GM13977 (cell line): ENCODE data around the gene RAB3D.
"Not testable (repeated sequence)": the region's sequence is repeated elsewhere in the genome, so short reads cannot be mapped to it uniquely, and the experiment has no call there.

ENCODE experiments used
- DNase-seq: peaks from one replicate; pipeline ENCODE4 v3.0.0; 2012; ENCODE audit warnings: low spot score
- CTCF ChIP-seq: IDR thresholded peaks from 2 replicates; pipeline ENCODE4 v1.5.1; 2012; ENCODE audit warnings: mild to moderate bottlenecking, control low read depth; ENCODE audit not compliant: insufficient read depth; ENCODE audit errors: extremely low read depth, missing control alignments
- in situ Hi-C: fragments of 300-500 bp; cut with MboI; formaldehyde crosslinking; loops from one replicate; pipeline ENCODE4 v1.12.0; 2022; ENCODE audit warnings: low sequenced_read_pairs, low pct_unique_long_range_greater_than_20kb, mixed read lengths, inconsistent platforms; ENCODE audit not compliant: unreplicated experiment

RAB3D gene

GRCh38 chr19:11338121-11338520 is 1.3 kb downstream of the RAB3D start:
- no peak for TF ChIP-seq CTCF
- DNase-seq = peak; percentile 17
- in situ Hi-C loops = no loop called here

GRCh38 chr19:11337080-11337479 is 2.4 kb downstream of the RAB3D start:
- DNase-seq = no peak
- TF ChIP-seq CTCF = no peak
- in situ Hi-C loops = no loop called here

DNA sequence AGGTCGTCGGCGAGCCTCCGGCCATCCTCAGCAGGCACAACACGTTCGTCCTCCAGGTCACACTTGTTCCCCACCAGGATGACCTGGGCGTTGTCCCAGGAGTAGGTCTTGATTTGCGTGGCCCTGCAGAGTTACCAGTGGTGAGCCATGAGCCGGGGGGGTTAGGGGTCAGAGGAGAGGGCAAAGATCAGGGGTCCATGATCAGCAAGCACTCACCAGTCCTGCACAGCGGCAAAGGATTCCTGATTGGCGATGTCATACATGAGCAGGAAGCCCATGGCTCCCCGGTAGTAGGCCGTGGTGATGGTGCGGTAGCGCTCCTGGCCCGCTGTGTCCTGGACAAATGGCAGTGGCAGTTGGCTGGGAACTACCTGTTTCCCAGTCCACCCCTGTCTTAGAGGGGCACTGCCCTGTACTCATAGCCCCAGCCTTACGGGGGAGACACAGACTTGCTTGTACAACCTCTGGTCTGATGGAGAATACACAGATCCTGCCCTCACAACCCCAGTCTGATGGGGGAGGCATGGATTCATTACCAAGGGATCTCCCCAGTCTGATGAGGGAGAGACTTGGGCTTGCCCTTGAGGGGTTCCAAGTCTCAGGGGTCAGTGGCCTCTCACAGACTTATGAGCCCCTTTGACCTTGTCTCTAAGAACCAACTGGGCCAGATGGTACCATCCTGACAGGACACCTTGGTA is 3.9 kb downstream of the RAB3D start:
- TF ChIP-seq CTCF = no peak
- in situ Hi-C loops = no loop called here
- DNase-seq = no peak

DNA sequence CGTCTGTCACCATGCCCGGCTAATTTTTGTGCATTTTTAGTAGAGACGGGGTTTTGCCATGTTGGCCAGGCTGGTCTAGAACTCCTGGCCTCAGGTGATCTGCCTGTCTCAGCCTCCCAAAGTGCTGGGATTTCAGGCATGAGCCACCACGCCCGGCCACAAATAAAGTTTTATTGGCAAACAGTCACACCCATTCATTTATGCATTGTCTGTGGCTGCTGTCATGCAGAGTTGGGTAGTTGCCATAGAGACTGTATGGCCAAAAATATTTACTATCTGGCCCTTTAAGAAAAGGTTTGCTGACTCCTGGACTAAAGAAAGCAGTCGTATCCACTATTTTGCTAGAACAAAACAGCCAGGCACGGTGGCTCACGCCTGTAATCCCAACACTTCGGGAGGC is 5.6 kb downstream of the RAB3D start:
- DNase-seq = not testable (repeated sequence)

GRCh38 chr19:11332822-11333221 is 6.6 kb downstream of the RAB3D start:
- no peak for DNase-seq
- no peak for TF ChIP-seq CTCF
- in situ Hi-C loops = no loop called here

More for the DNA sequence above, 5.6 kb downstream of the RAB3D start:
- in situ Hi-C loops = not testable (repeated sequence)

DNA sequence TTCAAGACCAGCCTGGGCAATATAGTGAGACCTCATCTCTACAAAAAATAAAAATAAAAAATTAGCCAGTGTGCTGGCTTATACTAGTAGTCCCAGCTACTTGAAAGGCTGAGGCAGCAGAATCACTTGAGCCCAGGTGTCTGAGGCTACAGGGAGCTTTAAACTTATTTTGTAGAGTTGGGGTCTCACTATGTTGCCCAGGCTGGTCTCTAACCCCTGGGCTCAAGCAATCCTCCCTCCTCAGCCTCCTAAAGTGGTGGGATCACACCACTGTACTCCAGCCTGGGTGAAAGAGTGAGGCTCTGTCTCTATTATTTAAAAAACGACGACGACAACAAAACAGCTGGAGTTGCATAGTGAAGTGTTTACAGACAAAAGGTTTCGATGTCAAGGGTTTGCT is 8.0 kb downstream of the RAB3D start:
- in situ Hi-C loops = no loop called here
- TF ChIP-seq CTCF = no peak
- no peak for DNase-seq

GRCh38 chr19:11330127-11330526 is 9.3 kb downstream of the RAB3D start:
- in situ Hi-C loops = no loop called here
- TF ChIP-seq CTCF = no peak
- no peak for DNase-seq
